SK-N-SH (cell line): Measurements from ENCODE around the gene SRRD. TPM values are rescaled to one million over a fixed set of nuclear protein-coding genes. Genes with fewer than 3 reads are reported as not detected.

Experiments used
- CTCF ChIA-PET: fragments of 300-600, 350-600 bp; formaldehyde crosslinking; extraction: SDS; loops from one replicate; lab custom pipeline; 2021; lab: Yijun Ruan, JAX
- POLR2A ChIA-PET: fragments of 350-600 bp; sonication (Branson Sonifier 250); formaldehyde crosslinking; extraction: SDS; loops from one replicate; lab custom pipeline; 2020; ENCODE audit warnings: antibody characterized with exemption, inconsistent platforms; lab: Yijun Ruan, JAX
- DNase-seq: peaks from one replicate; pipeline ENCODE4 v3.0.0; 2012
- H2AFZ ChIP-seq: fragments of 200-600 bp; sonication (generic); 2 replicates; pipeline ENCODE4 v1.8.1; 2016; ENCODE audit warnings: antibody characterized with exemption, mild to moderate bottlenecking, low read depth
- H3F3A ChIP-seq: fragments of 200-600 bp; sonication (generic); replicated peaks from 2 replicates; pipeline ENCODE3; 2016; ENCODE audit warnings: antibody characterized with exemption, mild to moderate bottlenecking; ENCODE audit not compliant: insufficient read depth
- H3K27ac ChIP-seq, 2 experiments: fragments of 200-500 bp in 1 of 2; fragments of 200-600 bp in 1 of 2; sonication (Bioruptor generic) in 1 of 2; sonication (generic), shearing (Covaris generic) in 1 of 2; 2 replicates each; pipeline versions ENCODE4 v1.5.1 to v1.6.1; 2014 to 2016; ENCODE audit warnings: low read depth in 2 of 2, inconsistent platforms in 1 of 2, low read length in 1 of 2, mild to moderate bottlenecking in 1 of 2, mixed read lengths in 1 of 2
- H3K27me3 ChIP-seq: fragments of 200-600 bp; sonication (generic), shearing (Covaris generic); 2 replicates; pipeline ENCODE4 v1.6.1; 2016; ENCODE audit warnings: mixed run types; ENCODE audit not compliant: insufficient read depth
- H3K36me3 ChIP-seq, 2 experiments: fragments of 200-500 bp in 1 of 2; fragments of 200-600 bp in 1 of 2; sonication (Bioruptor generic) in 1 of 2; sonication (generic) in 1 of 2; replicated peaks in 1 of 2; 2 replicates each; pipeline versions ENCODE3 to v1.5.1; 2014 to 2016; ENCODE audit warnings: low read length in 1 of 2, mild to moderate bottlenecking in 1 of 2; ENCODE audit not compliant: insufficient read depth in 2 of 2, control insufficient read depth in 1 of 2
- H3K4me1 ChIP-seq, 2 experiments: fragments of 200-500 bp in 1 of 2; fragments of 200-600 bp in 1 of 2; sonication (Bioruptor generic) in 1 of 2; sonication (generic), shearing (Covaris generic) in 1 of 2; 2 replicates each; pipeline versions ENCODE4 v1.5.1 to v1.6.1; 2014 to 2016; ENCODE audit warnings: low read depth in 1 of 2, low read length in 1 of 2, mixed run types in 1 of 2; ENCODE audit not compliant: insufficient read depth in 2 of 2, control insufficient read depth in 1 of 2
- H3K4me2 ChIP-seq: fragments of 200-600 bp; sonication (generic), shearing (Covaris generic); 2 replicates; pipeline ENCODE4 v1.6.1; 2017; ENCODE audit warnings: mixed run types
- H3K4me3 ChIP-seq, 2 experiments: fragments of 200-500 bp in 1 of 2; fragments of 200-600 bp in 1 of 2; sonication (Bioruptor generic) in 1 of 2; sonication (generic), shearing (Covaris generic) in 1 of 2; 2 replicates each; pipeline versions ENCODE4 v1.5.1 to v1.8.1; 2014 to 2016; ENCODE audit warnings: low read depth in 2 of 2, inconsistent platforms in 1 of 2, low read length in 1 of 2, mild to moderate bottlenecking in 1 of 2, mixed read lengths in 1 of 2, moderate library complexity in 1 of 2
- H3K79me2 ChIP-seq: fragments of 200-600 bp; sonication (generic); 2 replicates; pipeline ENCODE4 v1.8.1; 2017; ENCODE audit warnings: mild to moderate bottlenecking; ENCODE audit not compliant: insufficient read depth
- H3K9ac ChIP-seq: fragments of 200-600 bp; sonication (generic); 2 replicates; pipeline ENCODE4 v1.6.1; 2017; ENCODE audit warnings: mixed run types
- H3K9me2 ChIP-seq: fragments of 200-600 bp; sonication (generic); 2 replicates; pipeline ENCODE4 v1.6.1; 2017; ENCODE audit warnings: mixed run types
- H3K9me3 ChIP-seq: fragments of 200-600 bp; sonication (generic); 2 replicates; pipeline ENCODE4 v1.6.1; 2017; ENCODE audit warnings: mixed run types, mild to moderate bottlenecking, moderate library complexity
- H4K20me1 ChIP-seq: fragments of 200-600 bp; sonication (generic); 2 replicates; pipeline ENCODE4 v1.6.1; 2017; ENCODE audit warnings: mild to moderate bottlenecking, mixed run types; ENCODE audit not compliant: insufficient read depth
- ELF1 ChIP-seq: IDR thresholded peaks from 2 replicates; pipeline ENCODE4 v1.4.0; 2012
- EP300 ChIP-seq, 2 experiments: IDR thresholded peaks; 2 replicates each; pipeline versions ENCODE4 v1.4.0 to v1.6.1; 2012; ENCODE audit warnings: borderline replicate concordance in 1 of 2, low read depth in 1 of 2, low read length in 1 of 2
- EZH2phosphoT487 ChIP-seq: fragments of 200-600 bp; sonication (generic); IDR thresholded peaks from 2 replicates; pipeline ENCODE4 v1.6.1; 2017; ENCODE audit warnings: low read depth, mixed run types, mild to moderate bottlenecking, antibody characterized with exemption, moderate library complexity, borderline replicate concordance
- FOXJ3 ChIP-seq: sonication (generic); formaldehyde crosslinking; IDR thresholded peaks from 2 replicates; pipeline ENCODE4 v1.5.1; 2020; ENCODE audit warnings: mild to moderate bottlenecking, missing genetic modification reagents
- GABPA ChIP-seq: IDR thresholded peaks from 2 replicates; pipeline ENCODE4 v1.4.0; 2012; ENCODE audit warnings: low read depth, mild to moderate bottlenecking
- IRF3 ChIP-seq: fragments of 150-350 bp; IDR thresholded peaks from 2 replicates; pipeline ENCODE4 v1.6.1; 2016; ENCODE audit warnings: mild to moderate bottlenecking, low read depth, low read length
- MAX ChIP-seq: IDR thresholded peaks from 2 replicates; pipeline ENCODE4 v1.4.0; 2012; ENCODE audit warnings: low read depth
- POLR2AphosphoS5 ChIP-seq: IDR thresholded peaks from 2 replicates; pipeline ENCODE4 v1.6.1; 2012; ENCODE audit warnings: low read depth, low read length
- RXRA ChIP-seq: IDR thresholded peaks from 2 replicates; pipeline ENCODE4 v1.4.0; 2012; ENCODE audit warnings: low read depth, mild to moderate bottlenecking, borderline replicate concordance
- TAF1 ChIP-seq: IDR thresholded peaks from 2 replicates; pipeline ENCODE4 v1.6.1; 2012; ENCODE audit warnings: low read depth, mild to moderate bottlenecking, low read length, moderate library complexity, borderline replicate concordance
- TCF12 ChIP-seq: IDR thresholded peaks from 2 replicates; pipeline ENCODE4 v1.4.0; 2012
- TEAD4 ChIP-seq: IDR thresholded peaks from 2 replicates; pipeline ENCODE4 v1.4.0; 2012; ENCODE audit warnings: mild to moderate bottlenecking, borderline replicate concordance; ENCODE audit not compliant: insufficient read depth
- USF2 ChIP-seq: fragments of 150-350 bp; IDR thresholded peaks from 2 replicates; pipeline ENCODE4 v1.6.1; 2017; ENCODE audit warnings: antibody characterized with exemption, low read length, low read depth, borderline replicate concordance
- ZBTB33 ChIP-seq: IDR thresholded peaks from 2 replicates; pipeline ENCODE4 v1.4.0; 2012; ENCODE audit warnings: low read depth, borderline replicate concordance
- WGBS: methylation state at CpG from one replicate; pipeline ENCODE4 v1.1.6; 2017; ENCODE audit warnings: low lambda C conversion rate; 5-methylcytosine and 5-hydroxymethylcytosine counted together
- polyA plus RNA-seq, 3 experiments: library from polyadenylated mRNA; depleted of rRNA; stranded (reverse); fragments of >200 nt; gene quantifications; 2 replicates each; pipeline ENCODE4 v1.2.3, GENCODE V29; 2012

Gene SRRD
- polyA plus RNA-seq, 1 of the 3 experiments (the other 2 are of a cell fraction), result 12.9 TPM

DNA sequence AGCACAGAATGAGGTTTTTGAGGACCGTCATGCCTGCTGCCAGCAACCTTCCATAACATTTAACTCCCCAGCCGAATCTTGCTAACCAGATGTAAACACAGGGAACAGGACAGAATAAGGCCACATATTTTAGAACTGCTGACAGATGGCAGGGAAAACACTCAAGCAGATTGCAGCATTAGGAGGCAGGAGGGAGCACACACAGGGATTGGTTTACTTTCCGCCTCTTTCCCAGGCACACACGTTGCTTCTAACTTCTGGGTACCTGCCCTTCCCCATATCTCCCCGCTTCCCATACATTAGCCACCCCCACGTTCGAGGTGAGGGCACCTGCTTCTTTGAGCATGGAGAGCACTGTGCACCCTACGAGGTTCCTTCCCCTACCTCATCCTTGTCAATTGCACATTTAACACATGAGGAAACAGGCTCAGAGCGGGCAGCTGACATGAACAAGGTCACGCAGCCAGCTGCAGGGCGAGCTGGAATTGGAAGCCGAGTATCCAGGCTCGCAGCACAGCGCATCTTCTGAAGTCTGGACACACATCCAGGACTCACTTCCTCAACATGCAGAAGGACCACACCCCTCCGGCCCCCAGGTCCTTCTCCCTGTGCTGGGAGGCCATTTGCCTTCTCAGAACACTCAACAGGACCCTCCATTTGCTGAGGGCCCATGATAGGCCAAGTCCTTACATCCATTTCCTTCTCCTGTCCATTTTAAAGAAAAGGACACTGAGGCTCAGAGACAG is 35.9 kb upstream of the SRRD start:
- no peaks in the 10 kb centered on the region for H4K20me1 ChIP-seq
- ChIA-PET CTCF (interaction anchor here (2.2 to 2.4 kb wide), 3 partner anchors 13 to 83 kb away, joined by 6 to 20 read pairs (median 10); no protein-coding TSS in a partner anchor), POLR2A (no interaction called here)
- WGBS, result 89% methylated on average over 15 of the region's 15 CpGs
- H3F3A ChIP-seq, result no peaks in the 10 kb centered on the region
- H3K79me2 ChIP-seq, result no peaks in the 10 kb centered on the region
- no peak overlapping the region for H3K27ac ChIP-seq
- H3K4me2 ChIP-seq, result no peak overlapping the region
- no peak overlapping the region for H3K9ac ChIP-seq
- H3K27me3 ChIP-seq, result no peaks in the 10 kb centered on the region
- H3K9me2 ChIP-seq, result no peaks in the 10 kb centered on the region
- no peak for DNase-seq
- H3K4me3 ChIP-seq, result no peak overlapping the region
- H3K36me3 ChIP-seq, result peaks cover 3 to 23% of the 10 kb centered on the region in 2 experiments
- H3K4me1 ChIP-seq, result no peaks in the 10 kb centered on the region; a peak in 1 of 4 replicates
- H3K9me3 ChIP-seq, result no peaks in the 10 kb centered on the region
- H2AFZ ChIP-seq, result no peak overlapping the region
- TF ChIP-seq IRF3 (no peak), GABPA (no peak), EP300 (IDR thresholded peaks at IDR 0.05; ENCODE audit: borderline replicate concordance in 1 of 2, low read depth in 1 of 2, low read length in 1 of 2) (no peak), POLR2AphosphoS5 (no peak), TAF1 (no peak), TCF12 (no peak), TEAD4 (no peak), ELF1 (no peak), FOXJ3 (CRISPR knock-in tag) (no peak), EZH2phosphoT487 (no peak), MAX (no peak), RXRA (no peak)

DNA sequence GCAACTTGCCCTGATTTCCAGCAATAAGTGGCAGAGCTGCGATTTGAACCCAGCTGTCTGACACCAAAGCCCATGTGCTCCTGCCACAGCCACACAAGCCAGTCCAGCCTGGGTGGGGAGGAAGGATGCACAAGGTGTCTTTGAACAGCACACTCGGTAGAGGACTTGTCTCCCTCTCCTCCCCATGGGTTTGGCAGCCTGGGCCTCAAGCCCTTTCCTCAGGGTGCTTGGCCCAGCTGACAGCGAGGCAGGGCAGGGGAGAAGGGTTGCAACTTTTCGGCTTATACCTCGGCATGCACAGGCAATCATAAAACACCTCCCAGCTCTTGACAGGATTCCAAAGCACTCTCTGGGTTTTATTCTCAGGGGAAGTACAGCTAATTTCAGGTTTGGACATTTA is 35.3 kb upstream of the SRRD start:
- Histone ChIP-seq H3K9ac (no peak overlapping the region), H3F3A (no peaks in the 10 kb centered on the region), H3K9me2 (no peaks in the 10 kb centered on the region), H3K4me2 (no peak overlapping the region), H3K36me3 (peaks cover 6 to 28% of the 10 kb centered on the region in 2 experiments), H2AFZ (no peak overlapping the region), H3K4me1 (no peaks in the 10 kb centered on the region; a peak in 1 of 4 replicates), H3K79me2 (no peaks in the 10 kb centered on the region), H4K20me1 (no peaks in the 10 kb centered on the region), H3K9me3 (no peaks in the 10 kb centered on the region), H3K27me3 (no peaks in the 10 kb centered on the region), H3K4me3 (no peak overlapping the region), H3K27ac (no peak overlapping the region)
- ChIA-PET POLR2A (no interaction called here), CTCF (interaction anchor here (2.2 to 2.3 kb wide), 2 partner anchors 13 to 83 kb away, joined by 6 to 20 read pairs; no protein-coding TSS in a partner anchor)
- TF ChIP-seq TEAD4 (no peak), ZBTB33 (no peak), MAX (no peak), USF2 (no peak)
- DNase-seq, result no peak
- WGBS, result 88% methylated on average over 2 of the region's 5 CpGs
